ENCODE data around the gene UCKL1.

The UCKL1 gene

DNA sequence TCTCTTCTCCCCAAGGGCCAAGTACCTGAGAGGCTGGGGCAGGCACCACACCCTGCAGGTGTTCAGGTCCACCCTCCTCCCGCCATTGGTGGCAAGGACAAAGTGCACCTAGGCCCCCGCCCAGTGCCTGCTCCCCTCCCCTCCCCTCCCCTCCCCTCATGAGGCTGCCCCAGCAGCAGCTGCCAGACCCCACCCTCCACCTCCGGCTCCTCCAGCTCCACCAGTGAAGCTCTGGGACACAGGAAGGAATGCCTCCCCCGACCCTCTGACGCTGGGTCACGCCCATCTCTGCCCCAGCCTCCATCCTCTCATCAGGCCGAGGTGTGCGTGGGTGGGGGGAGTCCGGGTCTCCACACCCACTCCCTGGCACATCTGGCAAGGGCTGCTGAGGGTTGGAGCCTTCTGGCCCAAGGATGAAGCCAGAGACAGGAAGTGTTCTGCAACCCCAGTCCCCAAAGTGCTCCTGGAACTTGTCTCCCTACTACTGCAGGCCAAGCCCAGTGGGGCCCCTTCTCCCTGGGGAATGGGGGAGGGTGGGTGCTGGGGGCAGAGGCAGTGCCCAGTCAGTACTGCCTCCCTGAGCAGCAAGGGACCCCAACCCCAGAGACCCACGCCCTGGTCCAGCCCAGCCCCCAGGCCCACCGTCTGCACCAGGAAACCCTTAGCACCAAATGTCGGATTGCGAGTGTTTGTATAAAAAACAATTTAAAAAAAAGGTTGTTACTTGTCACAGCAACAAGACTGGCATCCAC is 1.6 kb upstream of the UCKL1 start:
- no peaks in the 10 kb centered on the region for H3K36me3 Mint-ChIP-seq
- no peaks in the 10 kb centered on the region for H3K9me3 Mint-ChIP-seq (ENCODE audit: low read depth)
- H3K4me3 Mint-ChIP-seq = no peak overlapping the region
- peaks cover 32% of the 10 kb centered on the region for H3K4me1 Mint-ChIP-seq (ENCODE audit: low read depth)
- H3K27ac Mint-ChIP-seq = no peak overlapping the region
- no peaks in the 10 kb centered on the region for H3K27me3 Mint-ChIP-seq

DNA sequence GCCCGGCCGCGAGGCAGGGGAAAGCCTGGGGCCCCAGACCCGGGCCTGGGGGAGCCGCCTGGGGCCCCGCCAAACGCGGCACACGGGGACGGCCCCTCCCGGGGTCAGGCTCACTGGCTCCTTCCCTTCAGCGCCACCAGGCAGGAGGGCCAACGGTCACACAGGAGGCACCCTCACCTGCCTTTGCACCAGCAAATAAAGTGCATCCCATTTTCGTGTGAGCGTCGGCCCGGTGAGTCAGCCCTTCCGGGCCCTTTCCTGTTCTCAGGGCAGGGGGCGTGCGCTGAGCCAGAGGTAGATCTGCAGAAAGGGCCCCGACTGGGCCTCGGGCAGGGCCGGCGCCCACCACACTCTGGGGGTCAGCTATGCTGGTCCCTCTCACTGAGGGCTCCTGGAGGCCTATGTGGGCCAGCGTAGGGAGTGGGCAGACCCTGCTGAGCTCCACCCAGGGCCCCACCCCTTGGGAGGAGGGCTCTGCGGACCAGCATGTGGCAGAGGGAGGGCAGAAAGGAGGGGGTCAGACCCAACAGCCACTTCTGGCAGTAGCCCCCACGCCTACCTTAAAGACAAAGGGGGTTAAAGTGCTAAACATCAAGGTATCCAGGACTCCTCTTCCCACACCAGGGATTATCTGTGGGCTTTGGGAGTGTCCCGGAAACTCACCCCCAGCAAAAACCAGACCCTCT is 931 bp upstream of the UCKL1 start:
- H3K4me1 Mint-ChIP-seq (ENCODE audit: low read depth) = peaks cover 36% of the 10 kb centered on the region
- no peaks in the 10 kb centered on the region for H3K27me3 Mint-ChIP-seq
- H3K27ac Mint-ChIP-seq = peak overlapping the region; percentile 84
- H3K4me3 Mint-ChIP-seq = peak overlapping the region; percentile 80
- no peaks in the 10 kb centered on the region for H3K9me3 Mint-ChIP-seq (ENCODE audit: low read depth)
- no peaks in the 10 kb centered on the region for H3K36me3 Mint-ChIP-seq

DNA sequence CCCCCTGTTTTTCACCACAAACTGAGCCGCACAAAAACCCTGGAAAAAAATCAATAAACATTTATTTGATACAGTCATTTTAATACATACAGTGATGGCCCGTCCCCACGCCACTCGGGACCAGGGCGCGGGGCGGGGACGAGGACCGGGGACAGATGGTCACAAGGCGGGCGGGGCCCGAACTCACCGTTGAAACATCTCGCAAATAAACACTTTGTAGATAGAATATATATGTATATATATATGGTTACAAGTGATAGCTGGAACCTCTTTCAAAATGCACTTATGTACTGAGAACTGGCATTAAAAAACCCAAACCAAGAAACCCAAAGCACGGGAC is 418 bp upstream of the UCKL1 start:
- no peaks in the 10 kb centered on the region for H3K27me3 Mint-ChIP-seq
- H3K9me3 Mint-ChIP-seq (ENCODE audit: low read depth) = no peaks in the 10 kb centered on the region
- H3K36me3 Mint-ChIP-seq = no peaks in the 10 kb centered on the region
- peak overlapping the region; percentile 86 for H3K27ac Mint-ChIP-seq
- peak overlapping the region; percentile 80 for H3K4me3 Mint-ChIP-seq
- H3K4me1 Mint-ChIP-seq (ENCODE audit: low read depth) = peaks cover 36% of the 10 kb centered on the region

DNA sequence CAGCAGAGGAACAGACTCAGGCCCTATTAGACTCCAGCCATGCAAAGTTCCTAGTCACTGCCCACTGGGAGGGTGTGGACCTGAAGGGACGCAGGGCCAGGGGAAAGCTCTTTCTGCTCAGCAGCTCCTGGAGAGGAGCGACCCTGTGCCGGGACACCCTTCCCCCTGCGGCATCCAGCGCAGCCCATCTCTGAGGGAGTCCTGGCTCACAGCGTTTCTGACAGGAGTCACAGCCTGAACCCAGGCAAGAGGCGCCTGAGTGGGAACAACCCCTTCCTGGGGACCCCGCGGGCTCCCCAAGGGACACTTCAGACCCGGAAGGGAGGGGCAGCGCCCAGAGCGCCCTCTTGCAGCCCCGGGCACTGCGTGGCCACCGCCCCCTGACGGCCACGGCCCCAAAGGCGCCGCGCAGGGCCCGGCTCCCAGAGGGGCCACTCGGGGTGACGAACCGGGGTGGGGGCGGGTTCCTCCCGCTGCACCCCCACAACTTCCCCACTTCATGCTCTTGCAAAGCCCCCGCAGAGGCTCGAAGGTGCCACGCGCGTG is 862 bp downstream of the UCKL1 start:
- Mint-ChIP-seq H3K36me3 (no peaks in the 10 kb centered on the region), H3K27me3 (no peaks in the 10 kb centered on the region), H3K9me3 (ENCODE audit: low read depth) (no peaks in the 10 kb centered on the region), H3K27ac (no peak overlapping the region), H3K4me1 (ENCODE audit: low read depth) (peaks cover 36% of the 10 kb centered on the region), H3K4me3 (peak overlapping the region; percentile 84)

DNA sequence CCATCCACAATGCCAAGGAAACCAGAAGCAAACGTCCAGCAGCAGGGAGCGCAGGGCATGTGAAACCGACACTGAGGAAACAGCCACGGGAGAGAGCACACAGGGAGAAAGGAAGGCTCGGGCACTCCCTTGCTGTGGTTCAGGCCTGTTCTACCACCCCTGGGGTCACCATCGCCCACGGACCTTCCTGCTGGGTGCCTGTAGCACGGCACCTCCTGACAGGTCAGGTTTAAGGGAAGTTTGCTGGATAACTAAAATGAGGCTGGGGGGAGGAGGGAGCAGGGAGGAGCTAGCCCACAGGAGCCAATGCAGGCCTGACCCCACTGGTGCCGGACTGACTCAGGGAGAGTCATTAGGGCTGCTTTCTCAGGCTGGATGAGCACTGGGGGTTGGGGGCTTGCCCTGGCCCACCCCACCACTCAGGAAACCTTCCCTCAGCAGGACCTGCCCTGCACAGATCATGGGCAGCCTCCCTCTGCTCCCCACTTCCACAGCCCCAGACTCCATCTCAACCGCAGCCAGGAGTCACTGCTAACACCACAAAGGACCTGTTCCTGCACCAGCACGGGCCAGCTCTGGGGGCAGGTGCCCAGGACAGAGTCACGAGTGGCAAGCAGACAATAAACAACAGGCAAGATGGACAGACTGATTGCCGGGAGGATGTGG is 2.3 kb downstream of the UCKL1 start:
- H3K27ac Mint-ChIP-seq = peak overlapping the region; percentile 58
- H3K9me3 Mint-ChIP-seq (ENCODE audit: low read depth) = no peaks in the 10 kb centered on the region
- H3K27me3 Mint-ChIP-seq = no peaks in the 10 kb centered on the region
- peaks cover 46% of the 10 kb centered on the region for H3K4me1 Mint-ChIP-seq (ENCODE audit: low read depth)
- peak overlapping the region; percentile 84 for H3K4me3 Mint-ChIP-seq
- no peaks in the 10 kb centered on the region for H3K36me3 Mint-ChIP-seq

DNA sequence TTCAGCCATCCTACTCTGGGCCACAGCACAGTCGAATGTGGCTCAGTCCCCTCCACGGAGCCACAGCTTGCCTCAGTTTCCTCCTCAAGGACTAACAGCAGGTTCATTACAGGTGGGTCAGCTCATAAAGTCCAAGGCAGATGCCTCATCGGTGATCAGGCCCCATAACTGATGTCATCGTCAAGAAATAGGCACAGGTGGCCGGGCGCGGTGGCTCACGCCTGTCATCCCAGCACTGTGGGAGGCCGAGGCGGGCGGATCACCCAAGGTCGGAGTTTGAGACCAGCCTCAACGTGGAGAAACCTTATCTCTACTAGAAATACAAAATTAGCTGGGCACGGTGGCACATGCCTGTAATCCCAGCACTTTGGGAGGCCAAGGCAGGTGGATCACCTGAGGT is 3.4 kb downstream of the UCKL1 start:
- Mint-ChIP-seq H3K36me3 (no peaks in the 10 kb centered on the region), H3K4me3 (peak overlapping the region; percentile 42), H3K27me3 (no peaks in the 10 kb centered on the region), H3K4me1 (ENCODE audit: low read depth) (peaks cover 49% of the 10 kb centered on the region), H3K9me3 (ENCODE audit: low read depth) (no peaks in the 10 kb centered on the region), H3K27ac (no peak overlapping the region)

DNA sequence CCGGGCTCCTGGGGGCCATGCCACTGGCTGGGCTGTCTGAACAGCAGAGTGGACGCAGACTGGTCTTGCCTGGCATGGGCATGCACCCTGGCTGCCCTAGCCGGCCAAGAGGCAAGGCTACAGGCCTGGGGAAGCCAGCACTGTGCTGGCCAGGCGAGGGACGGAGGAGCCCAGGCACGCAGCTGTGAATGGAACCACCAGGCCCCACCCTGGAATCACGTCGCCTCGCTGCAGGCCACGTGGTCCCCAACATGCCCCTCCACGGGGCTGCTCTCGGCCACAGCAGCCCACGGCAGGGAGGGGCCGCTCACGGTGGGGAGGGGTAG is 4.0 kb downstream of the UCKL1 start:
- Mint-ChIP-seq H3K4me1 (ENCODE audit: low read depth) (peaks cover 53% of the 10 kb centered on the region), H3K4me3 (no peak overlapping the region), H3K36me3 (no peaks in the 10 kb centered on the region), H3K27me3 (no peaks in the 10 kb centered on the region), H3K27ac (no peak overlapping the region), H3K9me3 (ENCODE audit: low read depth) (no peaks in the 10 kb centered on the region)

DNA sequence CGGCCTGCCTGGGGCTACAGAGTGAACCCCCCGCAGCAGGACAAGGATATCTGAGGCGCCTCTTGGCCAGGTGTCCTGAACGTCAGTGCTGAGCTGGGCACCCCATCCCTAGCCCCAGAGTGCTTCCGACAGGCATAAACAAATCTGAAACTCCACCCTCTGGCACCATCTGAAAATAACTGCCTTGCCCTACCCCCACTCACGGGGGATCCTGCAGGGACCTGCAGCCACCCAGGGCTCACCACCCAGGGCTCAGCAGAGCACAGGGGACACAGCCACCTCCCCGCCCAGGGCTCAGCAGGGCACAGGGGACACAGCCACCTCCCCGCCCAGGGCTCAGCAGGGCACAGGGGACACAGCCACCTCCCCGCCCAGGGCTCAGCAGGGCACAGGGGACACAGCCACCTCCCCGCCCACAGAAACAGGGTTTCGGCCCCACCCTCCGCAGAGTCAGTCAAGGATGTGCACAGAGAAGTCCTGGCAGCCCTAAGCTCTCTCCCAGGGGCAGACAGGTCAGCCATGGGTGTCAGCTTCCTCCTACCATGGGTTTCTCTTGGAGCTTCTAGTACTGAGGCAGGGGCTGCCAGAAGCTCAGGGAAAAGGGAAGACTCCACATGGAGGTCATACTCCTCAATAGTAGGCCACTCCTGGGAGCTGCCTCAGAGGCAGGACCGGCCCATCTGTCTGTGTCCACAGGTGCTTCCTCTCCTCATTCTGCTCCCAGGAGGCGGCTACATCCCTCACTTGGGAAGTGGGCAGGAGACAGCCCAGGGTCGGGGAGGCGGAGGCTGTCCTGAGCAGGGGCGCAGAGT is 4.6 kb downstream of the UCKL1 start:
- Mint-ChIP-seq H3K9me3 (ENCODE audit: low read depth) (no peaks in the 10 kb centered on the region), H3K36me3 (no peaks in the 10 kb centered on the region), H3K27me3 (no peaks in the 10 kb centered on the region), H3K4me1 (ENCODE audit: low read depth) (peaks cover 55% of the 10 kb centered on the region), H3K4me3 (no peak overlapping the region), H3K27ac (no peak overlapping the region)

DNA sequence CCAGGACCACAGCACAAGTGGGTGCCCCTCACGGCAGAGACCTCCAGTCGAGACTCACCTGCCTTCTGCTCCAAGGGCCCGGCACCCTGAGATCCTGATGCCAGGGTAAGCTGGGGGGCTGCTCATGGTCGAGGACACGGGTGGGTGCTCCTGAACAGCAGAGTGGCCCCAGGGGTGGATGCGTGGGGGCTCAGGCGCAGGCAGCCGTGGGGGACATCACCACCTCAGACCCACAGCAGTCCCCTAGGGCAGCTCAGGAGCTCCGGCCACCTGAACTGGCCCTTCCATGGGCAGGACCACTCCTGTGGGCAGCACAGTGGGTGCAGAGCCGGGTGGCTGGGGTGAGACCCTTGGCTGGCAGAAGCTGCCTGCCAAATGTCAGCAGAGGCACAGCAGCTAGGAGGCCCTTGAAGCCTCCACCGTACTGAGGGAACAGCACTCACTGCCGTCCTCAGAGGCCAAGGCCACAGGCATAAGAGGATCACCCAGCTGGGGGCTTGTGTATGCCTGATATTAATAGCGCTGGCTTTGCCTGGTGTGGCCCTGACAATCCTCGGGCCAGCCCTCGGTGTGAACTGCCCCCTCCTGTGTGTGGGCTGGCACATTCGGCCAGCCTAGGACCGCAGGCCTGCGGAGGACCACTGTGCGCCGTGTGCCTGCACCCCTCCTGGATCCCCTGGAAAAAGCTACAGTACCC is 5.4 kb downstream of the UCKL1 start:
- H3K4me1 Mint-ChIP-seq (ENCODE audit: low read depth) = peaks cover 54% of the 10 kb centered on the region
- H3K9me3 Mint-ChIP-seq (ENCODE audit: low read depth) = no peaks in the 10 kb centered on the region
- H3K27me3 Mint-ChIP-seq = no peaks in the 10 kb centered on the region
- H3K36me3 Mint-ChIP-seq = no peaks in the 10 kb centered on the region
- H3K4me3 Mint-ChIP-seq = no peak overlapping the region
- no peak overlapping the region for H3K27ac Mint-ChIP-seq

DNA sequence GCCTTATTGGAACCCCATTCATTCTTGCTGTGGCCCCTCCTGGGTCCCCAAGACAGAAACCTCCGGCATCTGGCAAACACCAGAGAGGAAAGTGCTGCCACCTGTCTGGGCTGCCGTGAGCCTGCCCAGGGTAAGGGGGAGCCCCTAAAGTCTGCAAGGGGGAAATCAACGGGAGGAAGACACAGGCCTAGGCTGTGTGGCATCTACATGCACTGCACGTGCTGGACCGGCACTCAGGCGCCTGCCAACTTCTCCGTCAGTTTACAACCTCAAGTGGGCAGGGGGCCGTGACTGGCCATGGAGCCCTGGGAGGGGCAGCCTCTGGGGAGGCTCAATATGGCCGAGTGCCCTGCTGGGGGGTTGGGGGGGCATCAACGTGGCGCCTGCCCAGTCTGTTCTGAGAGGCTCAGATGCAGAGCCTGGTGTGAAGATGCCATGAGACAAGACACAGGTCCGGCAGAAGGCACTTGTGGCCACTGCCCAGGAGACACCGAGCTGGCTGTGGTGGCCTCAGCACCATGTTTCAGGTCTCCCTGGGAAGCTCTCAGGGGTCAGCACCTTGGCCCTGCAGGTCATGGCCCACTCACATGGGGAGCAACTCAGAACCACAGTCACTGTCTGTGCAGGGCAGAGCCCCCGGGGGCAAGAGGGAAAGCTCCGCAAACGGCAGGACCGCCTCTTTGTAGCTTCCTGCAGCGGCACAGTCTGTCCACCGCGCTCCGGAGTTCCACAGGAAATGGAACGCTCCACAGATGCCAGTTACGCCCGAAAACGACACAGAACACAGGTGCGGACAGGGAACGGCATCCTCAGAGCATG is 8.4 kb downstream of the UCKL1 start:
- peak overlapping the region; percentile 89 for H3K4me3 Mint-ChIP-seq
- H3K36me3 Mint-ChIP-seq = no peaks in the 10 kb centered on the region

DNA sequence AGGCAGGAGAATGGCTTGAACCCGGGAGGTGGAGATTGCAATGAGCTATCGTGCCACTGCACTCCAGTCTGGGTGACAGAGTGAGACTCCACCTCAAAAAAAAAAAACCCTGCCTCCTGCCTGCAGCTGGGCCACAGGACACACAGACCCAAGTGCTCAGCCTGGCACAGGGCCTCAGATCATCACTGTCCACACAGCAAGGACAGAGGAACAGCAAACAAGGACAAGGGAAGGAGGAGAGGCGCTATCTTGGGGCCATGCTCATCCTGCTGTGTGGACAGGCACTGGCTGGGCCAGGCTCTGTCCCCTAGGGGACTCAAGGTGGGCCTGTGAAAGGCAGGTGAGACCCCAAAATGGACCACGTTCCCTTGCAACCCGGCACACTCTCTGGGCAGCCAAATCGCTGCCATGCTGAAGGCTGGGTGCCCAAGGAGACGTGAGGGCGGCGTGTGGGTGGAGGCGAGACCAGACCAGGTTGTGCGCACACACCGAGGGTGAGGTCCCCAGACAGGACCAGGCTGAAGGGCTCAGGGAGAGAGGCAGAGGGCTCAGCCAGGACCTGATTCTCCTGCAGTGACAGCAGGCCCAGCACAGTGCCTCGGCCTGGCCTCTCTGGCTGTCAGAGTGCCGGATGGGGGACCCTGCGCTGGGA is 9.1 kb downstream of the UCKL1 start:
- H3K9me3 Mint-ChIP-seq (ENCODE audit: low read depth) = no peaks in the 10 kb centered on the region
- H3K4me1 Mint-ChIP-seq (ENCODE audit: low read depth) = peaks cover 36% of the 10 kb centered on the region
- no peaks in the 10 kb centered on the region for H3K36me3 Mint-ChIP-seq
- H3K4me3 Mint-ChIP-seq = peak overlapping the region; percentile 89
- no peaks in the 10 kb centered on the region for H3K27me3 Mint-ChIP-seq
- H3K27ac Mint-ChIP-seq = peak overlapping the region; percentile 79

More for the DNA sequence above, 8.4 kb downstream of the UCKL1 start:
- Mint-ChIP-seq H3K4me1 (ENCODE audit: low read depth) (peaks cover 37% of the 10 kb centered on the region), H3K9me3 (ENCODE audit: low read depth) (no peaks in the 10 kb centered on the region), H3K27ac (peak overlapping the region; percentile 87), H3K27me3 (no peaks in the 10 kb centered on the region)

DNA sequence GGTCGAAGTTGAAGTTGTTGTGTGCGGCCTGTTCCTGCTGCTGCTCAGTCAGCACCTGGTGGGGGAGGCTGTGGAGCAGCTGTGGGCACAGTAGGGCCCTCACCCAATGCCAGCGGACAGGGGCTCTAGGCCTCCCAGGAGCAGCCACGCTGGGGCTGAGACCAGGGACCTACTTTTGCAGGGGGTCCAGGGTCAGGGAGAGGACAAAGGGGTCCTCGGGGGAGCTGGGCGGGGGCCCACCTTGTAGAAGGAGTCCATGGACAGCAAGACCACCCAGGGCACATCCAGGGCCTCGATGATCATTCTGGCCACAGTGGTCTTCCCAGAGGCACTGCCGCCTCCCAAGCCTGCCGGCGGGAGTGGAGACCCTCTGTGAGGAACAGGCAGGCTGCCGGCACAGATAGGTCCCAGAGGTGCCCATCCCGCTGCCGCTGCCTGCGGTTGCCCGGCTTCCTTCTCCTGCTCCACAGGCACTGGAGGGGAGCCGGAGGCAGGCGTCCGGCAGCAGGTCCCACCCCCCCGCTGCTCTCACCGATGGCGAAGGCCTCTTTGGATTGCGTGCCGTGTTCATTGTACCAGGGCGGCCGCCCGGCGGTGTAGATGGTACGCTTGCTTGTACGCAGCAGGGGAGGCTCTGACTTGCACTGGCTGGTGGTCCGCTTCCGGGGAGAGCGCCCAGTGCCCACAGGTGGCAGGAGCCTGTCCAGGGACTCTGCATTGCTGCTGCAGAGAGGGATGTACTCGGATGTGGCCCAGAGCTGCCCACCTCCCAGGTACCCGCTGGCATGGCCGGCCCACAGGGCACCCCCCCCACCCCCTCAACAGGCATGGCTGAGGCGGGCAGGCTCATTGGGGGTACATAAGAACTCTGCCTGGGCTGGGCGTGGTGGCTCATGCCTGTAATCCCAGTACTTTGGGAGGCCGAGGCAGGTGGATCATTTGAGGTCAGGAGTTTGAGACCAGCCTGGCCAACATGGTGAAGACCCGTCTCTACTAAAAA is 10.0 kb downstream of the UCKL1 start:
- no peak overlapping the region for H3K4me3 Mint-ChIP-seq
- no peak overlapping the region for H3K27ac Mint-ChIP-seq

More for the DNA sequence above, 10.0 kb downstream of the UCKL1 start:
- H3K9me3 Mint-ChIP-seq (ENCODE audit: low read depth) = no peaks in the 10 kb centered on the region
- H3K36me3 Mint-ChIP-seq = no peaks in the 10 kb centered on the region
- H3K27me3 Mint-ChIP-seq = no peaks in the 10 kb centered on the region
- H3K4me1 Mint-ChIP-seq (ENCODE audit: low read depth) = peaks cover 38% of the 10 kb centered on the region
